Measurements from ENCODE around the gene RAD51C.
"Not testable (repeated sequence)": the region's sequence is repeated elsewhere in the genome, so short reads cannot be mapped to it uniquely, and the experiment has no call there.

RAD51C gene

DNA sequence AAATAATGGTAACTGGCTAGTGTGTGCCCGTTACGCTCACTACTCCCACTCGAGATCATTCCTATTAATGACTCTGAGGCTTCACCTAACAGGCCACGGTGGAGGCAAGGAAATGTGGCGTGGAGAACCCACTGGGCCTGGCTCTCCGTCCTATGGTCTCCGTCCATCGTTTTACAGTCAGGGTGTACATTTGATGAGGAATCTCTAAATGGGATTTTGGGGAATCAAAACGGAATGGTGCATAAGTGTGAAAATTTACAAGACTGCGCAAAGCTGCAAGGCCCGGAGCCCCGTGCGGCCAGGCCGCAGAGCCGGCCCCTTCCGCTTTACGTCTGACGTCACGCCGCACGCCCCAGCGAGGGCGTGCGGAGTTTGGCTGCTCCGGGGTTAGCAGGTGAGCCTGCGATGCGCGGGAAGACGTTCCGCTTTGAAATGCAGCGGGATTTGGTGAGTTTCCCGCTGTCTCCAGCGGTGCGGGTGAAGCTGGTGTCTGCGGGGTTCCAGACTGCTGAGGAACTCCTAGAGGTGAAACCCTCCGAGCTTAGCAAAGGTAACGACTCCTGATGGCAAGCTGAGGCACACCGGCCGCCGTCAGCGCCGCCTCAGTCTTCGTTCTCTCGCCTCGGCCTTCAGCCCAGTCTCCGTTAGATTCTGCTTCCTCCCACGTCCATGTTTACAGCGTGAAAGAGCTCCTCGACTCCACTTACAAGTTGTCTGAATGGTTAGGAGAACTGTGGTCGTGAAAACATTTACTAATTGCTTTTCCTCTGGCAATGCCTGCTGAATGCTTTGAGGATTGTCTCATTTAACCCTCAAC lies at the start of gene RAD51C:
Gene RAD51C (plus strand): TSS at position 364 of the 817 bp plus-strand sequence. CDS start 42 bp downstream, at position 406.
- in situ Hi-C loops (cut with HindIII; ENCODE audit: low sequenced_read_pairs), result no loop called here

DNA sequence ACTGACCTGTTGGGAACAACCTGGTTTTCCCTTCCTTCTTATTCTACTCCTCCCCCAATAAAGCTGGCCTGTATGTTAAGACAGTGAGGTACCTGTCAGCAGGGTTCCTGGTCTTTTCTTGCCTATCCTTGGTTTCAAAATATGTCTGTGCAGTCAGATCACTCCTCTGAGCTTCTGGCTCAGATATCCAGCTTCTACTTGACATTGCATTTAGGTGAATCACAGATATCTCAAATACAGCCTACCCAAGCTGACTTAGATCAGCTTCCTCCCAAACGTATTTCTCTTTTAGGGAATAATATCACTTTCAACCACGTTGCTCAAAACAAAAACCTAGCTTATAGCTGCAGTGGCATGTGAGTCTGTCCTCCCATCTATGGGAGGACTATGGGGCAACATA lies 49.3 kb upstream of the RAD51C start:
- in situ Hi-C loops (cut with HindIII; ENCODE audit: low sequenced_read_pairs), result no loop called here

DNA sequence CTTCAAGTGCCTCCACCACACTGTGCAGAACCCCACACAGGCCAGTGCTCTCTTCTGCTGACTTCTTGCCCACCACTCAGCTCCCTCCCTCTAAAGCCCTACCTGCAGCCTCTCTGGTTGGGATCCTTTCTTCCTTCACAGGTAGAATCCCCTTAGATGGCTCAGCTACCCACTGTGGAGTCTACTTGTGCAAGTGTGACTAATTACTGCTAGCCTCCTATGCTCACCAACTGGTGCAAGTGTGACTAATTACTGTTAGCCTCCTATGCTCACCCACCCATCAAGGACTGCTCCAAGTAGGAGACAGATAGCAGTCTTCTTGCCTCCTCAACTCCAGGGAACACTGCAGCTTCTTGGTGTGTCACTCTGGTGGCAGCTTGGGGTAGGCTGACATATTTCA lies 44.2 kb upstream of the RAD51C start:
- in situ Hi-C loops (cut with HindIII; ENCODE audit: low sequenced_read_pairs), result no loop called here

DNA sequence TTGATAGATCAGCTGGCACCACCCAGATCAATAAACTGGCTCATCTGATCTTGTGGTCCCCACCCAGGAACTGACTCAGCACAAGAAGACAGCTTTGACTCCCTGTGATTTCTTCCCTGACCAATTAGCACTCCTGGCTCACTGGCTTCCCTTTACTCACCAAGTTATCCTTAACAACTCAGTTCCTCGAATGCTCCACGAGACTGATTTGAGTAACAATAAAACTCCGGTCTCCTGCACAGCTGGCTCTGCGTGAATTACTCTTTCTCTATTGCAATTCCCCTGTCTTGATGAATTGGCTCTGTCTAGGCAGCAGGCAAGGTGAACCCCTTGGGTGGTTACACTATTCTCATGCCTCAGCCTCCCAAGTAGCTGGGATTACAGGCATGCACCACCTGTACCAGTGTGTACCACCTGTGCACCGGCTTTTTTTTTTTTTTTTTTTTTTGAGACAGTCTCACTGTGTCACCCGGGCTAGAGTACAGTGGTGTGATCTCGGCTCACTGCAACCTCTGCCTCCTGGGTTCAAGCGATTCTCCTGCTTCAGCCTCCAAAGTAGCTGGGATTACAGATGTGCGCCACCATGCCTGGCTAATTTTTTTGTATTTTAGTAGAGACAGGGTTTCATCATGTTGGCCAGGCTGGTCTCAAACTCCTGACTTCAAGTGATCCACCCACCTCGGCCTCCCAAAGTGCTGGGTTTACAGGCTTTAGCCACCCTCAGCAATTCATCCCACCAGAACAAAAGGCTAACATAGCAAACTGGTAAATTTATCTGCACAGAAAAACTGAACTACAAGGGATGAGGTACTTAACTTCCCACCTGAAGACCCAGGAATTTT lies 34.2 kb upstream of the RAD51C start:
- in situ Hi-C loops (cut with HindIII; ENCODE audit: low sequenced_read_pairs), result not testable (repeated sequence)

DNA sequence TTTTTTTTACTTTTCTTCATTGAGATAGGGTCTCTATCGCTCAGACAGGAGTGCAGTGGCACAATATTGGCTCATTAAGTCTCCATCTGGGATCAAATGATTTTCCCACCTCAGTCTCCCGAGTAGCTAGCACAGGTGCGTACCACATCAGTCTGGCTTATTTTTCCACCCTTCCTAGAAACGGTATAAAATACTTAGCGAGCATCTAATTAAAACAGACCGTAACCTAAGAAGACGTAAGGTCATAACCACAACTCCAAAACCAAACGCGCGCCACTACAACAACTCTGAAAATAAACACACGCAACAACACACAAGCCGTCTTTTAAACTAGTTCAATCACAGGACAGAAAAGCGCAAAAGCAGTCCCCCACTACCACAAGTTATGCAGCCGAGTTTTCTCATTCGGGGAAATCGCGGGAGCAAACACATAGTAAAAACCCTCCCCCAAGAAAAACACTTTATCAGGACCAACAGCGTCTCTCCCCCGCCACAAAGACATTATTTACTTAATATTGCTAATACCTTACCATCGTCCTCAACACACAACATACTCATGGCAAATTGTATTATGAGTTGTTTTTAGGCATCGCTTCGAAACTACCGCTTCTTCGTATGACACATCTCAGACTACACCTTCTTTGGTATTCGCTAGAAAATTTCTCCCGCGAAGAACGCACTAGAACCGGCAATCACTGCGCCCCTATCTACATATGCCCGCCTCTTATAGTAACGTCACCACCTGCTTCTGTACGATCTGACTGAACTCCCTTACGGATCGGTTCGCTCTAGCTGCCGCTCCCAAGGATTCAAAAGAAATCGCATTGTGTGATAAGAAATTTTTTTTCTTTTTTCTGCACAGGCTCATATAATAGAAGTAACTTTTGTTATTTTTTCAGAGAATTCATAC lies 33.3 kb upstream of the RAD51C start:
- in situ Hi-C loops (cut with HindIII; ENCODE audit: low sequenced_read_pairs), result no loop called here

DNA sequence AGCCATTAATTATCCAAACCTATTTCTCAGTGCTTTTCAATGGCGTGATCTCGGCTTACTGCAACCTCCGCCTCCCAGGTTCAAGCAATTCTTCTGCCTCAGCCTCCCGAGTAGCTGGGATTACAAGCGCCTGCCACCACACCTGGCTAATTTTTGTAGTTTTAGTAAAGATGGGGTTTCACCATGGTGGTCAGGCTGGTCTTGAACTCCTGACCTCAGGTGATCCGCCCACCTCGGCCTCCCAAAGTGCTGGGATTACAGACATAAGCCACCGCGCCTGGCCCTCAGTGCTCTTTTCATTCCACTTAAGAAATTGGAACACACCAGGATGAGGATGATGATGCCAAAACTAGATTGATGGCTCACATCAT lies 32.7 kb upstream of the RAD51C start:
- in situ Hi-C loops (cut with HindIII; ENCODE audit: low sequenced_read_pairs), result not testable (repeated sequence)

DNA sequence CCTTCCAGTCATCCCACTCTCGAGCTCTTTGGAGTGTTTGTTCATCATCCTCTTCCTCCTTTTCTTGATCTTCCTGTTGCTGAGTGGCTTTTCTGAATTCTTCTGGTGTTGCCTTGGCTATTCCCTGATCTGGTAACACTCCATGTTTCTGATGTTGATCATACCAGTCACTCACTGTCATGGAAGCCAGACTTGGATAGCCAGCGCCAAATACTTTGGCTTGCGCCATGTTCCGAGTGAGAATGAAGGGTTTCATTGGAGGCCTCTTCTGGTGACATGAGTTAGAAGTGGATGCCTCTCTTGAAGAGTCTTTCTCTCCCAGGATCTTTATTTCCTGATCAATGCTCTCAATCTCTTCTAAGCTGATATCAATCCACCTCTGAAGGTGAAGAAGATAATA lies 31.8 kb upstream of the RAD51C start:
- in situ Hi-C loops (cut with HindIII; ENCODE audit: low sequenced_read_pairs), result no loop called here

DNA sequence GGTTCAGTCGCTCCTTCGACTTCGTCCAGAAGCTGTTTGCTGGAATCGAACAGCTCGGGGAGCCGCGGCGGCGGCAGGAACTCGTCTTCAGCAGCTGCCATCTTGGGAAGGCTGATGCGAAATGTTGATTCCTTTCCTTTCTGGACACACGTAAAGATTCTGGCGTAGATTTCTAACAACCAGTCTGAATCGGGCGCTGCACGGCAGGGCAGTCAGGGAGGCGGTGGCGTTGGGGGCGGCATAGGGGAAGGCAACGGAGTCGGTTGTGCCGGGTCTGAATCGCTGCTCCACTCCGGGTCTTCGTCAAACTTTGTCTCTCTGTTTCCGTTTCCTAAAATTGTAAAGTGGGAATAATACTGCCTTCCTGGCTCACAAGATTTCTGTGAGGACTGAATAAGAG lies 30.9 kb upstream of the RAD51C start:
- in situ Hi-C loops (cut with HindIII; ENCODE audit: low sequenced_read_pairs), result no loop called here

DNA sequence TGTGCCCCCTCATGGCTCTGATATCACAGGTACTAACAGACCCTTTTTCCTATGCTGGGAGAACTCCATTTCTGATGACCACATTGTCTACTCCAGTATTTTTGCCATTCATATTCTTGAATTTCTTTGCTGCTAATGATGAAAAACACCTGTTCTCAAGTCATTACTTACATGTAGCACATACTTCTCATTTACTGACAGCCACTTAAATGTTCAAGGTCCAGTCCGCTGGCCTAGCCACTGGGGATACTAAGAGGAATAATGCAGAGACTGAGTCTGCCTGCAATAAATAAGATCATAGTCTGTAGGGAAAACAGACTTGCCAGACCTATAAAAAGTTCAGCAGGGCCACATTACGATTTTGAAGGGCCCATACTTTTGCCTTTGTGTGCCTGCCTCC lies 28.1 kb upstream of the RAD51C start:
- in situ Hi-C loops (cut with HindIII; ENCODE audit: low sequenced_read_pairs), result no loop called here

DNA sequence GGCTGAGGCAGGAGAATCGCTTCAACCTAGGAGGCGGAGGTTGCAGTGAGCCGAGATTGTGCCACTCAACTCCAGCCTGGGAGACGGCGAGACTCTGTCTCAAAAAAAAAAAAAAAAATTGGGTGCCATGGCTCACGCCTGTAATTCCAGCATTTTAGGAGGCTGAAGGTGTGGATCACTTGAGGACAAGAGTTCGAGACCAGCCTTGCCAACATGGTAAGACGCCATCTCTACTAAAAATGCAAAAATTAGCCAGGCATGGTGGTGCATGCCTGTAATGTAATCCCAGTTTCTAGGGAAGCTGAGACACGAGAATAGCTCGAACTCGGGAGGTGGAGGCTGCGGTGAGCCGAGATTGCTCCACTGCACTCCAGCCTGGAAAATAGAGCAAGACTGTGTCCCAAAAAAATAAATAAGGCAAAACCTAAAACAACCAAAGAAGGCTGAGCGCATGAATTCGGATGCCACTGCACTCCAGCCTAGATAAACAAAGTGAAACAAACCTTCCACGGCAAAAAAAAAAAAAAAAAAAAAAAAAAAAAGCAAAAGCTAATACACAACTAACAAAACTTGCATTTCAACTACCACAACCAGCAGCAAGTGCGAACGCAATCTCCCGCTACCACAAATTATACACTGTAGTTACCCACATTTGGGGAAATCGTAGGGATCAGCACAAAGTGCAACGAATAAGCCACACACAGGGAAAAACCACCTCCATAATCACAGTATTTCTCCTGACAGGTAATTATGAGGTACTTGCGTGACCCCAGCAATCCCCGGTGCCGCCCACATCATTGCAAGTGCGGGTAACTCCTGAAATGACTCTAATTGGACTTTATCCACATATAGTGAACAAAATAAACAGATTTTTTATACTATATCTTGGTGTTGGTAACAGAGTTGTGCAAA lies 26.2 kb upstream of the RAD51C start:
- in situ Hi-C loops (cut with HindIII; ENCODE audit: low sequenced_read_pairs), result no loop called here

DNA sequence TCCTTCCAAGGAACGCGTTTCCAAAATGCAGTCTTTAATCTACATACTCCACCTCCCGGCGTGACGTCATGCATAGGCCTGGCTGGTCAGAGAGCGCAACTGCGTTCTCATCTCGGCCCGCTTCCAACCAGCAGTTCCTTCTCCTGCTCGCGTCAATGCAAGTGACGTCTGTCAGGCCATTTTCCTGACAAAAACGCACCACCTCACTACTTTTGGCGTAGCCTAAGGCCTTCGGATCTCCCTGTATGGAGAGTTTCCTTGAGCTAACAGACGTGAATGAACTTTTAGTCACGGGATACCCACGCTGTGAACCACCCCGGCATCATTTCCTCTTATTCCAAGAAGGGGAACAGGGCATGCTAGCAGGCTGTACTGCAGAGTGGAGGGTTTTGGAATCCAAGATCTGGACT lies 25.5 kb upstream of the RAD51C start:
- in situ Hi-C loops (cut with HindIII; ENCODE audit: low sequenced_read_pairs), result no loop called here

DNA sequence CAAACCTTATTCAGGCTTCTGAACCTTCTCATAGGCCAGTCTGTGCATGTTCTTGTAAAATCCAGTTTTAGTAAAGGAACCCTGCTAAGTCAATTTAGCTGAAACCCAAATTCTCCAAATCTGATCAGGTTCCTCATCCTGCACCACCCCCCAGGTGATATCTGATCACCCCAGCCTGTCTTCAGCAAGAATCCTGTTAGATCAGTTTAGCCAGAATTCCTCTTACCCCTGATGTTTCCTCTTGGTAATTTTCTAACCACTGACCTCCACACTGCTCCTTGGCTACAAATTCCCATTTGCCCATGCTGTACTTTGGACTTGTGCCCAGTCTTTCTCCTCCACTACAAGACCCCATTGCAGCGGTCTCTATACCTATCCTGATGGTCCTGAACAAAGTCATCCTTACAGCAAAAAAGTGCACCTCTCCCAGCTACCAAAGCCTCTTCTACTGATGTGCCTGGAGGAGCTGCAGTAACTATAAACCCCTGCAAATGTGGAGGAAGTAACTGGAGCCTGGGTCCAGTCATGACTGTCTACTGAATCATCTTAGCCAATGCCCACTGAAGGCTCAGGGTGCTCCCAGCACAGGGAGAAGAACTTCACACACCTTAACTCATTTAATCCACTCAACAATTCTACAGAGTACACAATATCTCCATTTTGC lies 24.3 kb upstream of the RAD51C start:
- in situ Hi-C loops (cut with HindIII; ENCODE audit: low sequenced_read_pairs), result no loop called here

DNA sequence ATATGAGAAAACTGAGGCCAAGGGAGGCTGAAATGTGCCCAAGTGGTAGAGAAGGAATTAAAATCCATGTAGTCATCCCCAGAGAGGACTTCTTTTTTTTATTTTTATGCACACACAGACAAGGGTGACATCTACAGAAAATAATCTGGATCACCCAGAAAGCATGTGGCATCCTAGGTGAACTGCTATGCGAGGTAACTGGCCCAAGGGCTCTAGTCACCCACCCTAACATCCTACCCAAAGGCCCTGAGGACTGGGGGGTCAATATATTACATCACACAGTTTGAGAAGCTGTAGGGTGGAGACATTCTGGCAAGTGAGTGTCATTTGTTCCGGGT lies 23.8 kb upstream of the RAD51C start:
- in situ Hi-C loops (cut with HindIII; ENCODE audit: low sequenced_read_pairs), result no loop called here

DNA sequence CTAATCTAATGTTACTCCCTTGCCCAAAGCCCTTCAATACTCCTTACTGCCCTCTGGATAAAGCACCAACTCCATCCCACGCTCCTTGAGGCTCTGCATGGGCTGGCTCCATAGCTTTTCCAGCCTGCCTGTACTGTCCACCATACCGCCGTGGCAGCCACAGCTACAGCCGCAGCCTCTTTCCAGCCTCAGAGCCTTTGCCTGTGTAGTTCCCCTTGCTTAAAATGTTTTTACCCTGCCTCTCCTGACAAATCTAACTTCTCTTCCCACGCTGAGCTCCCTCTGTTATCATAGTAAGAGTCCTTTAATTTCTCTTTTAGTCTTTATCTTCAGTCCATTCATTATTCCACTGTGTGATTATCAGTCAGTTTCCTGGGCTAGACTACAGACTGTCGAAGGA lies 22.5 kb upstream of the RAD51C start:
- in situ Hi-C loops (cut with HindIII; ENCODE audit: low sequenced_read_pairs), result loop anchor here (10.0 kb wide), 1 partner anchor 135 kb away; no protein-coding TSS in a partner anchor

DNA sequence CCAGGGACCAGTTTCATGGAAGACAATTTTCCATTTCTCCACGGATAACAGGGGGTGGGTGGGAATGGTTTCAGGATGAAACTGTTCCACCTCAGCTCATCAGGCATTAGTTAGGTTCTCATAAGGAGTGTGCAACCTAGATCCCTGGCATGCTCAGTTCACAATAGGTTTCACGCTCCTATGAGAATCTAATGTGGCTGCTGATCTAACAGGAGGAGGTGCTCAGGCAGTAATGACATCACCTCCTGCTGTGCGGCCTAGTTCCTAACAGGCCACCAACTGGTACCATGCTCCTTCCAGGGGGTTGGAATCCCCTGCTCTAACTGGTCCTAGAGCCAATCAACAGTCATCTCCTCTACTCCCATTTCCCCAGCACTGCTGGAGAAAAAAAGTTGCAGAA lies 20.4 kb upstream of the RAD51C start:
- in situ Hi-C loops (cut with HindIII; ENCODE audit: low sequenced_read_pairs), result loop anchor here (10.0 kb wide), 1 partner anchor 137 kb away; no protein-coding TSS in a partner anchor

DNA sequence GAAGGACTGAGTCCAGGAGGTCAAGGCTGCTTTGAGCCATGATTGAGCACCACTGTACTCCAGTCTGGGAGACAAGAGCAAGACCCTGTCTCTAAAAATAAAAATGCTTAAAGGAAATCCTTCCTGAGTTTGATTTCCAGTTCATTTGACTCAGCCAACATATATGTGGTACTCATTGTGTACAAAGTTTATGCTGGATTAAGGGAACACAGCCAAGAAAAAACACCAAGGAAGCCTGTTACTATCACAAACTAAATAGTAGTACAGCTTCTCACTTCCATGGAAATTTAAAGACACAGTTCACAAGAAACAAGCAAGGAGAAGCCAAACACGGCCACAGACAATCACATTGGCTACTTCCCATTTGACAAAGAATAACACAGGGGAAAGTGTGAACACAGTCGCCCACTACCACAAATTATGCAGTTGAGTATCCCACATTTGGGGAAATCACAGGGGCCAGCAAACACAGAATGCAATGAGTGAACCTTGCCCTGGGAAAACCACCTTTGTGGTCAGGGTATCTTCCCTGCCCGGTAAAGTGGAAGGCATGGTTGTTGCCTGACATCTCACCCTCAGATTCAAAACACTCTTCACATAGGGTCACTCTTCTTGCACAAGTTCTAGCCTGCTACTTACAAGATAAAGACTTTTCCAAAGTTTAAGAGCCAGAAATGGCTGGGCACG lies 15.1 kb upstream of the RAD51C start:
- in situ Hi-C loops (cut with HindIII; ENCODE audit: low sequenced_read_pairs), result loop anchor here (10.0 kb wide), 1 partner anchor 143 kb away; no protein-coding TSS in a partner anchor

DNA sequence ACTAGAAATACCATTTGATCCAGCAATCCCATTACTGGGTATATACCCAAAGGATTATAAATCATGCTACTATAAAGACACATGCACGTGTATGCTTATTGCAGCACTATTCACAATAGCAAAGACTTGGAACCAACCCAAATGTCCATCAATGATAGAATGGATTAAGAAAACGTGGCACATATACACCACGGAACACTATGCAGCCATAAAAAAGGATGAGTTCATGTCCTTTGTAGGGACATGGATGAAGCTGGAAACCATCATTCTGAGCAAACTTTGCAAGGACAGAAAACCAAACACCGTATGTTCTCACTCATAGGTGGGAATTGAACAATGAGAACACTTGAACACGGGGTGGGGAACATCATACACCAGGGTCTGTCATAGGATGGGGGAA lies 14.1 kb upstream of the RAD51C start:
- in situ Hi-C loops (cut with HindIII; ENCODE audit: low sequenced_read_pairs), result loop anchor here (10.0 kb wide), 1 partner anchor 143 kb away; no protein-coding TSS in a partner anchor

DNA sequence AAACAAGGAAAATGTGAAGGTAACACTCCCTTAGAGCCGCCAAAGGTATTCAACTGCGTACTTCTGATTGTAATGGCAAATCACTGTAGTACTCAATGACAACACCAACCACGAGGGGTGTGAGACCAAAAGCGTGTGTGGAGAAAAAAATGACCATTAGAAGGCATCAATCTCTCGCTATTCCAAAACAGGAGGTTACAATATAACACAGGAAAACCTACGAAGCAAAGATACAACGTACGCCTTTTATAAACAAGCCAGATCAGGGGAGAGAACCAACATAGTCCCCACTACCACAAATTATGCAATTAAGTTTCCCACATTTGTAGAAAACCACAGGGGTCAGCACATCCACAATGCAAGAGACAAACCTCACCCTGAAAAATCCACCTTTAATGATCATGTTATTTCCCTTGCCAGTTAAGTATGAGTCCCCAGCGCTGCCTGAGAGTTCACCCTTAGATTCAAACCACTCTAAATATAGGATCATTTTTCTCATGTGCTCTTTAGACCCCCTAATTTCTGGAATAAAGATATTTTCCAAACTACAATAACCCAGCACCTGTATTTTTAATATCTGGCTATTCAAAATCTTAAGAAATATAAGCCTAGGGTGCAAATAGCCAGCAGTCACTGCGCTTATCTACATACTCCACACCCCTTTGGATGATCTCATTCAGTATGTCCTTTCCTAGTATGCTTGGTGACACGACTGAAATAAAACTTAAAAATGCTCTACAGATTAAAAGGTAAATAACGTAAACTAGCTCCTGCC lies 13.0 kb upstream of the RAD51C start:
- in situ Hi-C loops (cut with HindIII; ENCODE audit: low sequenced_read_pairs), result loop anchor here (10.0 kb wide), 1 partner anchor 145 kb away; no protein-coding TSS in a partner anchor
